PFSK-1 (cell line): ENCODE data around the gene LYRM1.

ENCODE experiments used
- POLR2AphosphoS5 ChIP-seq: IDR thresholded peaks from 2 replicates; pipeline ENCODE4 v1.6.1; 2012; ENCODE audit warnings: low read depth, mild to moderate bottlenecking, control low read depth, low read length, moderate library complexity
- TAF1 ChIP-seq: IDR thresholded peaks from 2 replicates; pipeline ENCODE4 v1.6.1; 2012; ENCODE audit warnings: low read length, control low read depth, borderline replicate concordance; ENCODE audit not compliant: insufficient read depth
- TF ChIP-seq, protein P1 (sequence below), 2 experiments: IDR thresholded peaks; 2 replicates each; pipeline versions ENCODE4 v1.6.1 to v1.8.0; 2011 to 2012; ENCODE audit warnings: low read depth in 2 of 2, low read length in 2 of 2, control low read depth in 1 of 2, inconsistent platforms in 1 of 2, mild to moderate bottlenecking in 1 of 2, moderate library complexity in 1 of 2; ENCODE audit not compliant: insufficient read depth in 1 of 2

DNA sequence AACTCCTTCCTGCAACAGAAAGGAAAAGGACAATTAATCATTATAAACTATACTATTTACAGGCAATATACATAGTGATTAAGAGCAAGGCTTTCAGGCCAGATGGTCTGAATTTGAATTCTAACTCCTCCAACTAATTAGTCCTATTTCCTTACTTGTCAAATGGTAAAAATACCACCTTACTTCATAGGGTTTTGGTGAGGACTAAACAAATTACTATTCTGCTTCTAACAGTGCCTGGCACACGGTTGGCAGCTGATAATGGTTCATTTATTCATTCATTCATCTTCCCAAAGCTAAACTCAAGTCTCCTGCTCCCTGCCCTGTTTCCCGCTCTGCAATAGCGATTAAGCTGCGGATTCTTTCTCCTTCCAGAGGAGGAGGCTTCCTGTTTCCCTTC, 40.2 kb upstream of the LYRM1 start:
- TF ChIP-seq POLR2AphosphoS5 (no peak), TAF1 (no peak)
- TF ChIP-seq, protein P1, sequence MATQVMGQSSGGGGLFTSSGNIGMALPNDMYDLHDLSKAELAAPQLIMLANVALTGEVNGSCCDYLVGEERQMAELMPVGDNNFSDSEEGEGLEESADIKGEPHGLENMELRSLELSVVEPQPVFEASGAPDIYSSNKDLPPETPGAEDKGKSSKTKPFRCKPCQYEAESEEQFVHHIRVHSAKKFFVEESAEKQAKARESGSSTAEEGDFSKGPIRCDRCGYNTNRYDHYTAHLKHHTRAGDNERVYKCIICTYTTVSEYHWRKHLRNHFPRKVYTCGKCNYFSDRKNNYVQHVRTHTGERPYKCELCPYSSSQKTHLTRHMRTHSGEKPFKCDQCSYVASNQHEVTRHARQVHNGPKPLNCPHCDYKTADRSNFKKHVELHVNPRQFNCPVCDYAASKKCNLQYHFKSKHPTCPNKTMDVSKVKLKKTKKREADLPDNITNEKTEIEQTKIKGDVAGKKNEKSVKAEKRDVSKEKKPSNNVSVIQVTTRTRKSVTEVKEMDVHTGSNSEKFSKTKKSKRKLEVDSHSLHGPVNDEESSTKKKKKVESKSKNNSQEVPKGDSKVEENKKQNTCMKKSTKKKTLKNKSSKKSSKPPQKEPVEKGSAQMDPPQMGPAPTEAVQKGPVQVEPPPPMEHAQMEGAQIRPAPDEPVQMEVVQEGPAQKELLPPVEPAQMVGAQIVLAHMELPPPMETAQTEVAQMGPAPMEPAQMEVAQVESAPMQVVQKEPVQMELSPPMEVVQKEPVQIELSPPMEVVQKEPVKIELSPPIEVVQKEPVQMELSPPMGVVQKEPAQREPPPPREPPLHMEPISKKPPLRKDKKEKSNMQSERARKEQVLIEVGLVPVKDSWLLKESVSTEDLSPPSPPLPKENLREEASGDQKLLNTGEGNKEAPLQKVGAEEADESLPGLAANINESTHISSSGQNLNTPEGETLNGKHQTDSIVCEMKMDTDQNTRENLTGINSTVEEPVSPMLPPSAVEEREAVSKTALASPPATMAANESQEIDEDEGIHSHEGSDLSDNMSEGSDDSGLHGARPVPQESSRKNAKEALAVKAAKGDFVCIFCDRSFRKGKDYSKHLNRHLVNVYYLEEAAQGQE (IDR thresholded peaks at IDR 0.05; ENCODE audit: insufficient read depth in 1 of 2, low read depth in 2 of 2, low read length in 2 of 2), result no peak
